Subcutaneous abdominal adipose tissue (tissue), 5 donors: Measurements from ENCODE around the gene ADGRD1.

Source experiments
- H3K27ac ChIP-seq: one replicate; pipeline ENCODE4 v1.7.0; 2013; ENCODE audit warnings: low read depth, mild to moderate bottlenecking, inconsistent platforms, low read length, moderate library complexity
- H3K27me3 ChIP-seq, 5 donors: one replicate each; pipeline ENCODE4 v1.7.0; 2013; ENCODE audit warnings: low read length in 5 of 5, inconsistent platforms in 1 of 5; ENCODE audit not compliant: control insufficient read depth in 5 of 5, insufficient read depth in 4 of 5
- H3K36me3 ChIP-seq, 5 donors: one replicate each; pipeline ENCODE4 v1.7.0; 2013; ENCODE audit warnings: low read length in 5 of 5; ENCODE audit not compliant: control insufficient read depth in 5 of 5, insufficient read depth in 5 of 5
- H3K4me1 ChIP-seq, 5 donors: one replicate each; pipeline ENCODE4 v1.7.0; 2013; ENCODE audit warnings: low read length in 5 of 5, mild to moderate bottlenecking in 3 of 5, moderate library complexity in 1 of 5; ENCODE audit not compliant: control insufficient read depth in 5 of 5, insufficient read depth in 5 of 5
- H3K4me3 ChIP-seq, 5 donors: one replicate each; pipeline ENCODE4 v1.7.0; 2013; ENCODE audit warnings: low read length in 5 of 5, low read depth in 1 of 5
- H3K9ac ChIP-seq, 5 donors: one replicate each; pipeline ENCODE4 v1.7.0; 2013; ENCODE audit warnings: low read length in 5 of 5, mild to moderate bottlenecking in 4 of 5, moderate library complexity in 3 of 5
- H3K9me3 ChIP-seq, 5 donors: one replicate each; pipeline ENCODE4 v1.7.0; 2013; ENCODE audit warnings: low read length in 5 of 5; ENCODE audit not compliant: control insufficient read depth in 5 of 5
- donor health status: healthy.
- donor health status: healthy.
- donor health status: healthy.
- donor health status: healthy.
- donor health status: healthy.

Gene ADGRD1

DNA sequence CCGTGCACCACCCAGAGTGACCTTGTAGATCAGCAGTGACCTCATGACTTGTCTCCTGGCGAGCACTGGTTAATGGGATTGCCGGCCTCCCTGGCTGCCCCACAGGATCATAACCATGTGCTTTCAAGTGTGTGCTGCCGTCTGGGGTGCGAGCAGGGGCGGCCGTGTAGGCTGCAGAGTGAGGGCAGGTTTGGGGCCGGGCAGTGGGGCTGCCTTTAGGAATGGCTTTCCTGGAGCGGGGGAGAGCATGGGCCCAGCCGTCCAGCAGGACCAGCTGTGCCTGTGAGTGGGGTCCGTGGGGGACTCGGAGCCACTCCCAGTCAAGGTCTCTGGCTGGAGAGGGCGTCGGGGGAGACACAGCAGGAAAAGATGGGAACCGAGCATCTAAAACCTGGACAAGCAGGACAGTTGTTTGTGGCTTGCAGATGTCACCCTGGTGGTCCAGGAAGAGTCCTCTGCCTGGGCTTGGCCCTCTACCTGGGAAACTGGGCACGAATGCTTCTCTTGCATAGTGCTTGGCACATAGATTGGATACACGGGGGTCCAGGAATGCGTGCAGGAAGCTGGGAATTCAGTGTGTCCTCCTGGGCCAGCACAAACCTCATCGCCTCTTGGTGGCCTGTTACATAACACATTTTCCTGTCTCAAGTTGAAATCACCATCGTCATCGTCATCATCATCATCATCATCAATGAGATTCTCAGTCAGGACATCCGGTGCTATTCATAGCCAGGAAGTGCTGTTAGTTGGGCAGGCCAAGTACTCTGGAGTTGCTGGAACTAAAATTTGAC, 96.0 kb downstream of the ADGRD1 start:
- Histone ChIP-seq H3K4me1 (peaks cover 5 to 39% (median 24%) of the 10 kb centered on the region in 5 donors), H3K9me3 (no peaks in the 10 kb centered on the region), H3K9ac (no peak overlapping the region), H3K4me3 (no peak overlapping the region), H3K27ac (peak overlapping the region; percentile 41), H3K27me3 (peaks cover 0 to 16% (median 5%) of the 10 kb centered on the region in 5 donors), H3K36me3 (no peaks in the 10 kb centered on the region)

DNA sequence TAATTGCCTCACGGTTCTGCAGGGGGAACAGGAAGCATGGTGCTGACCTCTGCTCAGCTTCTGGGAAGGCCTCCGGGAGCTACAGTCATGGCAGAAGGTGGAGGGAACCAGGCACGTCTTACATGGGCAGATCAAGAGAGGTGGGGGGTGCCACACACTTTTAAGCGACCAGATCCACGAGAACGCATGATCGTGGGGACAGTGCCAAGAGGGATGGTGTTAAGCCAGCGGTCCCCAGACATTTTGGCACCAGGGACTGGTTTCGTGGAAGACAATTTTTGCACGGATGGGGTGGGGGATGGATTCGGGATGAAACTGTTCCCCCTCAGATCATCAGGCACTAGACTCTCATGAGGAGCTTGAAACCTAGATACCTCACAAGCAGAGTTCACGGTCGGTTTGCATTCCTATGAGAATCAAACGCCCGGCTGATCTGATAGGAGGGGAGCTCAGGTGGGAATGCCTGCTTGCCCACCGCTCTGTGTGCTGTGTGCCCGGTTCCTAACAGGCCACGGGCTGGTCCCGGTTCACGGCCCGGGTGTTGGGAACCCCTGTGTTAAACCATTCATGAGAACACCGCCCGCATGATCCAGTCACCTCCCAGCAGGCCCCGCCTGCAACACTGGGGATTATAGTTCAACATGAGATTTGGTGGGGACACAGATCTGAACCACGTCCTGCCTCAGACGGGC, 96.9 kb downstream of the ADGRD1 start:
- peaks cover 0 to 16% (median 5%) of the 10 kb centered on the region in 5 donors for H3K27me3 ChIP-seq
- H3K9ac ChIP-seq = peak overlapping the region in 1 of 5 donors; percentile 8
- H3K27ac ChIP-seq = peak overlapping the region; percentile 41

GRCh38 chr12:131051155-131051473, 97.4 kb downstream of the ADGRD1 start:
- Histone ChIP-seq H3K4me1 (peaks cover 5 to 39% (median 24%) of the 10 kb centered on the region in 5 donors), H3K36me3 (no peaks in the 10 kb centered on the region), H3K27ac (peak overlapping the region; percentile 41)

More for the DNA sequence above, 96.9 kb downstream of the ADGRD1 start:
- Histone ChIP-seq H3K4me3 (no peak overlapping the region), H3K9me3 (no peaks in the 10 kb centered on the region), H3K4me1 (peaks cover 5 to 39% (median 24%) of the 10 kb centered on the region in 5 donors), H3K36me3 (no peaks in the 10 kb centered on the region)

GRCh38 chr12:131052063-131052781, 98.5 kb downstream of the ADGRD1 start:
- no peak overlapping the region for H3K27ac ChIP-seq
- H3K4me3 ChIP-seq = no peak overlapping the region
- no peaks in the 10 kb centered on the region for H3K36me3 ChIP-seq
- H3K9ac ChIP-seq = no peak overlapping the region
- H3K4me1 ChIP-seq = peaks cover 5 to 35% (median 23%) of the 10 kb centered on the region in 5 donors
- peaks cover 0 to 11% (median 5%) of the 10 kb centered on the region in 5 donors for H3K27me3 ChIP-seq
- no peaks in the 10 kb centered on the region for H3K9me3 ChIP-seq

More at GRCh38 chr12:131051155-131051473, 97.4 kb downstream of the ADGRD1 start:
- peaks cover 0 to 15% (median 5%) of the 10 kb centered on the region in 5 donors for H3K27me3 ChIP-seq
- H3K9me3 ChIP-seq = no peaks in the 10 kb centered on the region
- no peak overlapping the region for H3K4me3 ChIP-seq
- H3K9ac ChIP-seq = no peak overlapping the region

DNA sequence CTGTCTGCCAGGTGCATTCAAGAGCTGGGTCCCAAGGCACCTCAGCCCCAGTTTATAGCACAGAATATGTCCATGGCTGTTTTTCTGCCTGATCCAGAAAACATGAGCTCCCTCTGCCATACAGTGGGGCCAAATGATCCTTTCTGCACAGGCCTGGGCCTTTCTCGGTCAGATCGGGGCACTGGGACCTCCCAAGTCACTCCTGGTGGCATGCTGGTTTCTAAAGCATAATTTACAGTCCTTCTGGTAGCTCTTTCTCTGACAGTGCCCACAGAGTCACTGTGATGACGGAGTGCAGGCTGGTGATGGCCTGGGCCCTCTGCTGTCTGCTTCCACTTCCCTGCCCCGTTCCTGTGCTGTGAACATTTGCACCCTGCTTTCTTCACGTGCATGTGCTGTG, 99.2 kb downstream of the ADGRD1 start:
- H3K4me1 ChIP-seq = peaks cover 5 to 28% (median 16%) of the 10 kb centered on the region in 5 donors
- peaks cover 0 to 5% (median 3%) of the 10 kb centered on the region in 5 donors for H3K27me3 ChIP-seq
- H3K9ac ChIP-seq = no peak overlapping the region
- no peaks in the 10 kb centered on the region for H3K36me3 ChIP-seq
- no peaks in the 10 kb centered on the region for H3K9me3 ChIP-seq
- H3K4me3 ChIP-seq = no peak overlapping the region
- H3K27ac ChIP-seq = no peak overlapping the region

DNA sequence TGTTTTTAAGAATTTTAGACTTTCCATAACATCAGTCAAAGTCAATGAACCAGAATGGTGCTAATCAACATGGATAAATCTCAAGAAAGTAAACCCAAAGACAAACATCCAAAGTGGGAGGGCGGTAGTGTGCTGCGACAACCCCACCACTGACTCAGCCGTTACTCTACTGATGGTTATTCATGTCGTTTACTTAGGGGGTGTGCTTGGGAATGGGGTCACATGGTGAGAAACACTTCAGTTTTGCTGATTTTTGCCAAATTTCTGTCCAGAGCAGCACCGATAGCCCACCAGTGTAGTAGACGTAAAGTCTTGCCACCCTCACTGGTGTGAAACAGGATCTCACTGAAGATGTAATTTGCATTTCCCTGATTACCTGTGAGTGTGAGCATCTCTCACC, 99.9 kb downstream of the ADGRD1 start:
- Histone ChIP-seq H3K27ac (no peak overlapping the region), H3K27me3 (no peaks in the 10 kb centered on the region), H3K36me3 (no peaks in the 10 kb centered on the region), H3K4me1 (peaks cover 2 to 27% (median 14%) of the 10 kb centered on the region in 5 donors), H3K4me3 (no peak overlapping the region), H3K9ac (no peak overlapping the region), H3K9me3 (no peaks in the 10 kb centered on the region)

DNA sequence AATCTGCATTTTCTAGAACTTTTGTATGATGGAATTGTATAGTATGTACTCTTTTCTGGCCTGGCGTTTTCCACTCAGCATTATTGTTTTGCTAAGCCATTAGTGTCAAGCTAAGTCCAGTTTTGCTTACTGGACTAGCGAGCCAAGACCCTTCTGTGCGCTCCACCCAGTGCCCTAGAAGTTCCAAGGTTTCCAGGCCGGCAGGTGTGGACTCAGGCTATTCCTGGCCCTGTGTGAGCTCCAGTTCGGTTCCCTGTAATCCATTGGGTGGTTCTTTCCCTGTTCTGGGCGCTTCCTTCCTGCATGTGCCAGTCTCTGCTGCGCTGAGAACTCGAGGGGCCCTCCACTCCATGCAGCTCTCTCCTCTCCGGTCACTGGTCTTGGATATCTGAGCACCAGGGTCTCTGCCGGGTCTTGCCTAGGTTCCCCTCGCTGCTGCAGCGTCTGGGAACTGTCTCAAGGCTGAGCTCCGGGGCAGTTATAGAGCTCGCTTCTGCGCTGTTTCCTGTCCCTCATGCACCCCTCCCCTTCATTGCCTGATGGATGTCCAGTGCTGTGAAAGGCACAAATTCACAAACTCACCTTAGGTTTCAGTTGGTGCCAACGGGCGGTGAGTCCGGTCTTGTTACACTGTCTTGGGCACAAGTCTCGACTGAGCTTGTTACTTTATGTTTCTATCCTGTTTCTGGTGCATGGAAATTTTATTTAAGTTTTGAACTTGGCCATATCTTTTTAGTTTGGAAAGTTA, 100.8 kb downstream of the ADGRD1 start:
- Histone ChIP-seq H3K27ac (no peak overlapping the region), H3K9me3 (no peaks in the 10 kb centered on the region), H3K4me3 (no peak overlapping the region), H3K9ac (no peak overlapping the region), H3K4me1 (peaks cover 0 to 21% (median 4%) of the 10 kb centered on the region in 5 donors), H3K36me3 (no peaks in the 10 kb centered on the region), H3K27me3 (no peaks in the 10 kb centered on the region)

- Histone ChIP-seq H3K27ac (no peak overlapping the region), H3K4me1 (peaks cover 0 to 17% (median 4%) of the 10 kb centered on the region in 5 donors), H3K9ac (no peak overlapping the region), H3K27me3 (no peaks in the 10 kb centered on the region), H3K9me3 (no peaks in the 10 kb centered on the region), H3K36me3 (no peaks in the 10 kb centered on the region), H3K4me3 (no peak overlapping the region)
Measured at GRCh38 chr12:131055093-131055465, 101.4 kb downstream of the ADGRD1 start.

GRCh38 chr12:131055596-131056233, 102.0 kb downstream of the ADGRD1 start:
- H3K9ac ChIP-seq = no peak overlapping the region
- peaks cover 0 to 2% (median 0%) of the 10 kb centered on the region in 5 donors for H3K27me3 ChIP-seq
- H3K36me3 ChIP-seq = no peaks in the 10 kb centered on the region
- H3K27ac ChIP-seq = no peak overlapping the region
- H3K4me1 ChIP-seq = peaks cover 0 to 12% (median 4%) of the 10 kb centered on the region in 5 donors
- no peaks in the 10 kb centered on the region for H3K9me3 ChIP-seq
- no peak overlapping the region for H3K4me3 ChIP-seq
